Activated CD8-positive, alpha-beta memory T cell treated with anti-CD3 and anti-CD28 coated beads, Interleukin-2, amount 10 ng/mL, durations not matched to agents 7 days and 5 days (primary cell): ENCODE results near the gene TXNRD1. TPM values are rescaled to one million over a fixed set of nuclear protein-coding genes. Genes with fewer than 3 reads are reported as not detected.

ENCODE experiments used
- ATAC-seq: fragments of 150-1000 bp; cut with Tn5 transposase; one replicate; pipeline ENCODE4 v1.10.0; 2021; ENCODE audit warnings: moderate library complexity
- CTCF ChIA-PET: fragments of 350-600 bp; sonication (Branson Sonifier 250); formaldehyde crosslinking; loops from one replicate; lab custom pipeline; 2021; ENCODE audit warnings: antibody characterized with exemption; lab: Charles Lee
- DNase-seq: peaks from one replicate; pipeline ENCODE4 v3.0.0-alpha.2; 2020
- H3K27ac Mint-ChIP-seq: one replicate; pipeline ENCODE4 v1.8.0; 2021; ENCODE audit warnings: mild to moderate bottlenecking, mixed read lengths
- H3K27me3 Mint-ChIP-seq: one replicate; pipeline ENCODE4 v1.8.0; 2021; ENCODE audit warnings: mixed read lengths
- H3K36me3 Mint-ChIP-seq: one replicate; pipeline ENCODE4 v1.8.0; 2021; ENCODE audit warnings: mild to moderate bottlenecking, mixed read lengths
- H3K4me1 Mint-ChIP-seq: one replicate; pipeline ENCODE4 v1.8.0; 2021; ENCODE audit warnings: mixed read lengths
- H3K4me3 Mint-ChIP-seq: one replicate; pipeline ENCODE4 v1.8.0; 2021; ENCODE audit warnings: mild to moderate bottlenecking, moderate library complexity, mixed read lengths
- H3K9me3 Mint-ChIP-seq: one replicate; pipeline ENCODE4 v1.8.0; 2022; ENCODE audit warnings: low read depth, mixed read lengths
- total RNA-seq, 2 experiments: library from RNA; stranded (reverse); gene quantifications; one replicate each; pipeline ENCODE4 v1.2.3, GENCODE V29; 2021

Gene TXNRD1
- total RNA-seq, 2 experiments from 2014 or later: 109 to 118 TPM

DNA sequence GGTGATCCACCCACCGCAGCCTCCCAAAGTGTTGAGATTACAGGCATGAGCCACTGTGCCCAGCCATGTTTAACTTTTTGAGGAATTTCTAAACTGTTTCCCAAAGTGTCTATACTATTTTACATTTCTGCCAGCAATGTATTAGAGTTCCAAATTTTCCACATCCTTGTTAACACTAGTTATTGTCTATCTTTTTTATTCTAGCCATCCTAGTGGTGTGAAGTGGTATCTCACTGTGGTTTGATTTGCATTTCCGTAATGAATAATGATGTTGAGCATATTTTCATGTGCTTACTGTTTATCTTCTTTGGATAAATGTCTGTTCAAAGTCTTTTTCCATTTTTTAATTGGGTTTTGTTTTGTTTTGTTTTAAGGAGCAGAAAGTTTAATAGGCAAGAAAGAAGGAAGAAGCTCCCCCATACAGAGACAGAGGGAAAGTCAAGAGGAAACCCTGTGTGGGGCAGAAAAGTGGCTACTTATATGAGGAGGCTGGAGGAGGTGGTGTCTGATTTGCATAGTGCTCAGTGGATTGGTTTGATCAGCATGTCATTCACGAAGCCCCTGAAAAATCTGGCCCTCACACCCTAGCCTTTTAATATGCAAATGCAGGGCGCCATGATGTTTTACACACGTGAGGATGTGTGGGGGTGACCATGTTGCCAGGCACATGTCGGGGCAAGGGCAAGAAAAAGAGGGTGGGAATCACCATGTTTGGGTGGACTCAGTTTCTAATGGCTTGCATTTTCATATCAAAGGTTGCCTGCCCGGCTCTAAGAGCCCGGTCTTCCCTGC, 14.9 kb downstream of the TXNRD1 start:
- H3K4me1 Mint-ChIP-seq: no peaks in the 10 kb centered on the region
- CTCF ChIA-PET: no interaction called here
- H3K9me3 Mint-ChIP-seq: peaks cover 14% of the 10 kb centered on the region
- no peak overlapping the region for H3K4me3 Mint-ChIP-seq
- DNase-seq (no peak), ATAC-seq (no peak)
- H3K36me3 Mint-ChIP-seq: peaks cover 11% of the 10 kb centered on the region
- H3K27ac Mint-ChIP-seq: no peak overlapping the region
- peaks cover 13% of the 10 kb centered on the region for H3K27me3 Mint-ChIP-seq

DNA sequence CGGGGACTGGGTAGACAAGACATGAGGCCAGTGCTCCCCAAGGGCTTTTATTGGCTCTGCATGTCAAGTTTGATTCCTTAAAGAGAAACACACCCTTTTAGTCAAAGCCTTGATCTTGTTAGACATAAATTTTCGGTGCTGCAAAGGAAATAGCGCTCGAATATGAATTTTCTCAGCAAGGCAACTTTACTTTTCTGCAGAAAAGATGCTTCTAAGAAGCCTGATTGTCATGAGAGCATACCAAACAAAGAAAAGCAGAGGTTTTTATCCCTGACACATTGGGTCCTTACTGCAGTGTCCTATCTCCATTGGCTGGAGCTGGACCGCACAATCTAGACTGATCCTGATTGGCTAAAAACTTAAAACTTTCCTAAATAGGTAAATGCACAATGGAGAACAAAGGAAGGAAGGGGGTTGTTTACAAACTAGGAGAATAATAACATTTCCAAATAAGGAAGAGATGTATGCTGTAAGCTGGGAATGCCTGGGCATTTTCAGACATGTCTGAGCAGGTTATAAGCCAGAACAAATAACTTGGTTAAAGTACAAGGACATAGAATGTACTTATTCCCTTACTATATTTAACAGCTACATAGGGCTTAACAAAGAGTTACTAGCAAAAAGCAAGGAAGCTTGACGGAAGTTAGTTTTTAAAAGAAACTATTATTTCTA, 17.2 kb downstream of the TXNRD1 start:
- no peak overlapping the region for H3K27ac Mint-ChIP-seq
- peaks cover 13% of the 10 kb centered on the region for H3K27me3 Mint-ChIP-seq
- H3K36me3 Mint-ChIP-seq: peaks cover 12% of the 10 kb centered on the region
- DNase-seq (no peak), ATAC-seq (no peak)
- no peaks in the 10 kb centered on the region for H3K4me1 Mint-ChIP-seq
- CTCF ChIA-PET: no interaction called here
- H3K9me3 Mint-ChIP-seq: peaks cover 14% of the 10 kb centered on the region
- no peak overlapping the region for H3K4me3 Mint-ChIP-seq

DNA sequence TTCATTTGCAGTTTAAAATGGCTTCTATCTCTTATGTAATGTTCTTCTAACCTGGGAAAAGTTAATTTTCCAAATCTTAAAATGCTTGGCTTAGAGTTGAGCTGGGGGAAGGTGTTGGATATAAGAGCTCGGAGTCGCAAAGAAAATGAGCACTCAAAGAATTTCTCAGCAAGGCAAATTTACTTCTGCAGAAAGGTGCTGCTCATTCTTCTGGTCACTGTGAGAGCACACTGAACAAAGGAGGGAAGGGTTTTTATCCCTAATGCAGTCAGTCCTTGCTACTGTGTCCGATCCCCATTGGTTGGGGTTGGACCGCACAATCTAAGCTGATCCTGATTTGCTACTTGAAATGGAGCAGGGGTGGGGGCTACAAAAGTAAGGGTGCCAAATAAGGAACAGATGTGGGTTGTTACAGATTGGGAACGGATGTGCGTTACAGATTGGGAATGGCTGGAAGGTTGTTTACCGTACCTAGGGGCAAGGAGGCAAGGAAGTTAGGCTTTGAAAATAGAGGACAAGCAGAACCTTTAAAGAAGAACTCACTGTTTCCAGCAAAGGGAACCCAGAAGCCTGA, 19.4 kb downstream of the TXNRD1 start:
- DNase-seq (no peak), ATAC-seq (no peak)
- Mint-ChIP-seq H3K4me3 (no peak overlapping the region), H3K27me3 (peaks cover 15% of the 10 kb centered on the region), H3K27ac (no peak overlapping the region), H3K36me3 (peaks cover 12% of the 10 kb centered on the region), H3K9me3 (peaks cover 14% of the 10 kb centered on the region), H3K4me1 (no peaks in the 10 kb centered on the region)
- CTCF ChIA-PET: no interaction called here

DNA sequence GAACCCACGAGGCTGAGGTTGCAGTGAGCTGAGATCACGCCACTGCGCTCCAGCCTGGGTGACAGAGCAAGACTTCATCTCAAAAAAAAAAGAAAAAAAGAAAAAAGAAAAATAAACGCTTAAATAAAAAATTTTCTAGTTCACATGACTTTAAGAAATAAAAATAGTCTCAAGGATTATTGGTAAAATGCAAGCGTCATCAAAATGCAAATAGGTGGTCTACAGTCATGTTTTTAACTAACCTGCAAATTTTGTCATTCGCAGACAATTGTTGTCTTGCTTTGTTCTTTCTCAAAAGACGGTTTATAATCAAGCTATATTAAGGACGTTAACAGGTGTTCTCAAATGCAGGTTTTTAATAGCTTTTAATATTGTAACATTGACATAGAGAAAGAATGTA, 22.4 kb downstream of the TXNRD1 start:
- Mint-ChIP-seq H3K9me3 (peaks cover 9% of the 10 kb centered on the region), H3K27me3 (peaks cover 4% of the 10 kb centered on the region), H3K4me1 (no peaks in the 10 kb centered on the region), H3K4me3 (no peak overlapping the region), H3K27ac (no peak overlapping the region), H3K36me3 (peaks cover 10% of the 10 kb centered on the region)
- ATAC-seq: no peak
- DNase-seq: no peak
- CTCF ChIA-PET: interaction anchor here (1.3 kb wide), 1 partner anchor 14 kb away, joined by 3 read pairs; no protein-coding TSS in a partner anchor

DNA sequence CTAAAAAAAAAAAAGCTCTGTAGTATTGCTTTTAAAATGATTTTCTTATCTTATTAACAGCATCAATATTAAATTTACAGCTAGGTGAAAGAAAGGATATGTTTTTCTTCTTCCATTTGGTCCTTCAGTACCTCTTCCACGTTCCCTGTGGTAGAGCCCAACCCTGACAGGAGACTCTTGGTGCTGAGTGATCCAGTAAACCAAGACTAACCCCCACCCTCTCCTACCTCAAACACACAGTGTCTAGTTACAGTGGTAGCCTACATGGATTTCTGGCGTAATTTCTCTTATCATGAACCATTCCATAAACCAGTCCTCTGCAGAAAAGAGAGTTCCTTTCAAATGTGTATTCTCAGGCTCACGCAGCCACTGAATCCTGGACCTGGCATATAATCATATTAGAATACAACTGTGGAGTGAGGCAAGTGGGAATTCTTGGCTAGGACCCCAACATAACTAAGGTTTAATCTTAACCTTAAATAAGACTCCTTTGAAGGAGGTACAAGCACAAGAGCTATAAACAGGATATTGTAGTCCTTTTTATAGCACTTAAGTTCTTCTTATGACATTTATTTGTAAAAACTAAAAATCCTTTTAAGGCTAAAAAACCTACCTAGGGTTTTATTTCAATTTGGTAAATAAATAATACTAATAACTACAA, 27.1 kb downstream of the TXNRD1 start:
- H3K4me1 Mint-ChIP-seq: no peaks in the 10 kb centered on the region
- CTCF ChIA-PET: interaction anchor here (0.5 to 1.3 kb wide), 2 partner anchors 16 to 287 kb away, joined by 3 read pairs; no protein-coding TSS in a partner anchor
- H3K4me3 Mint-ChIP-seq: no peak overlapping the region
- DNase-seq (no peak), ATAC-seq (no peak)
- H3K27me3 Mint-ChIP-seq: peaks cover 13% of the 10 kb centered on the region
- H3K27ac Mint-ChIP-seq: no peak overlapping the region
- no peaks in the 10 kb centered on the region for H3K36me3 Mint-ChIP-seq
- no peaks in the 10 kb centered on the region for H3K9me3 Mint-ChIP-seq

DNA sequence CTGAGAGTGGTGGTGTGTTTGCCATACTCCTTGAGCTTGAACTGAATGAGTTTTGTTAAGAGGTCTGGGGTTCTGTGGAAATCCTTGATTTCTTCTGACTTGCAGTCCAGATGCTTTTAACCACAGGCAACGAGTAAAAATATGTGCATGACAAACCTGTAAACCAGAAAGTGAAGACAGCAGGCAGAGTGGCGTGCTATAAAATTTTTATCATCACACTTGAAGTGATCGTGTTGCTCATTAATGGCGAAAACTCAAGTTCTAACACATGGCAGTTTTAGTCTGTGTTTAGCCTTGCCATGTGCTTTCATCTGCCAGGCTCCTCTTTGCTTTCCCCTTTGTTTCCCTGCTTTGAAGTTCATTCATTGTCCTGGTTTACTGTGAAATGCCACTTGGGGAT, 28.0 kb downstream of the TXNRD1 start:
- Mint-ChIP-seq H3K9me3 (no peaks in the 10 kb centered on the region), H3K4me3 (no peak overlapping the region), H3K27ac (no peak overlapping the region), H3K4me1 (no peaks in the 10 kb centered on the region), H3K27me3 (peaks cover 13% of the 10 kb centered on the region), H3K36me3 (no peaks in the 10 kb centered on the region)
- ATAC-seq: no peak
- CTCF ChIA-PET: interaction anchor here (1.3 kb wide), 1 partner anchor 17 kb away, joined by 3 read pairs; no protein-coding TSS in a partner anchor
- no peak for DNase-seq

DNA sequence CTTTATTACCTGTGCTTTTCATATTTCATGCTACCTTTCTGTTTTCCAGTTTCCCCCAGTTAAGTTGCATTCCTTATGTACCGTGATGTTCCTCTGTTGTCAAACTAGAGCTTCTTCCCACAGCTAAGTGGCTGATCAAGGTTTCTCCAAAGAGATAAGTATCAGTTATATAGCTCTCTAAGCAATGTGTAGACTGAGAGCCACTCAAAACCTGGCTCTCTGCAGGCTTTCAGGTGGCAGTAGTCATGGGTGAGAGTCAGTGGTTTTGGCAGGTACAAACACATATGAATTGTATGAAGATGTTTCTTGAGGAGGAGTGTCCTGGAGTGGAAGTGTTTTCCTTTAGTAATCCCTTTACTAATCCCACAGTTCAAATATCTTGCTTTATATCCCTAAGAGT, 28.4 kb downstream of the TXNRD1 start:
- CTCF ChIA-PET: interaction anchor here (1.3 kb wide), 1 partner anchor 18 kb away, joined by 3 read pairs; no protein-coding TSS in a partner anchor
- Mint-ChIP-seq H3K27me3 (peaks cover 13% of the 10 kb centered on the region), H3K27ac (no peak overlapping the region), H3K4me3 (no peak overlapping the region), H3K36me3 (no peaks in the 10 kb centered on the region), H3K4me1 (no peaks in the 10 kb centered on the region), H3K9me3 (no peaks in the 10 kb centered on the region)
- ATAC-seq (no peak), DNase-seq (no peak)

DNA sequence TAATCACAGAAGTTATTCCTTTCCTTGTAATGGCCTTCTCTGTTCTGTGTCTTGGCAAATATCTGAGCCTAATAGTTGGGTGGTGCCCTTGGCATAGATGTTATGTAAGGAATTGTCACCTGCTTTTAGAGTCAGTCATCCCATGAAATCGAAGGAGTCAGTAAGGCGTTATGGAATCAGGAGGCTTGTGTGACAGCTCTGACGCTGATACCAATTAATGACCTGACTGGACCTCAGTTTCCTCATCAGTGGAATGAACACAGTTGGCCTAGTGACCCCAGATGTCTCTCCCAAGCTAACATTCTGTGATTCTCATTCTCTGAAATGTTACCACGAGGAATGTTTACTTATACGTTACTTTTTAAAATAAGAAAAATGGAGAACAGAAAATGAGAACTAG, 32.1 kb downstream of the TXNRD1 start:
- CTCF ChIA-PET: no interaction called here
- H3K9me3 Mint-ChIP-seq: no peaks in the 10 kb centered on the region
- no peaks in the 10 kb centered on the region for H3K36me3 Mint-ChIP-seq

DNA sequence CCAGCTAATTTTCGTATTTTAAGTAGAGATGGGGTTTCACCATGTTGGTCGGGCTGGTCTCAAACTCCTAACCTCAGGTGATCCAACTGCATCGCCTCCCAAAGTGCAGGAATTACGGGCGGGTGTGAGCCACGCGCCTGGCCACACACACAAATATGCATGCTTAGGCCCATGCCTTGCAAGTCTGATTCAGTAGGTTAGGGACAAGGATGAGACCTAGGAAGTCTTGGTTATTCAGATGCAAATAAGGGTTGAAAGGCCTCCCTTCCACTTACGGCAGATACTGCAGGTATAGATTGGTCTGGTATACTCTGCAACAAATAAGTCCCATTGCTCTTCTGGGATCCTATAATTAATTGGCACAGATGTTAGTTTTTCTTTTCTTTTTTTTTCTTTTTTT, 32.9 kb downstream of the TXNRD1 start:
- Mint-ChIP-seq H3K36me3 (no peaks in the 10 kb centered on the region), H3K4me1 (no peaks in the 10 kb centered on the region)

More for the DNA sequence above, 32.1 kb downstream of the TXNRD1 start:
- DNase-seq: no peak
- H3K27ac Mint-ChIP-seq: no peak overlapping the region
- no peak overlapping the region for H3K4me3 Mint-ChIP-seq
- no peaks in the 10 kb centered on the region for H3K4me1 Mint-ChIP-seq
- ATAC-seq: no peak
- H3K27me3 Mint-ChIP-seq: peaks cover 9% of the 10 kb centered on the region

DNA sequence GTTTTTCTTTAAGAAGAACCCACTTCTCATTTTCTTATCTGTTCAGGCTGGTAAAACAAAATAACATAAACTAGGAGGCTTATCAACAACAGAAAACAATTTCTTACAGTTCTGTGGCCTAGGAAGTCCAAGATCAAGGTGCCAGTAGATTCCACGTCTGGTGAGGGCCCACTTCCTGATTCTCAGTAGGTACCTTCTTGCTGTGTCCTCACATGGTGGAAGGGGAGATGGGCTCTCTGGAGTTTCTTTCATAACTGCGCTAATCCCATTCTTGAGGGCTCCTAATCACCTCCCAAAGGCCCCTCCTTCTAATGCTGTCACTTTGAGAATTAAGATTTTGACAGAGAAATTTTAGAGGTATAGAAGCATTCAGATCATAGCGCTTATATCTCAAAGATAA, 33.4 kb downstream of the TXNRD1 start:
- CTCF ChIA-PET: no interaction called here
- H3K27ac Mint-ChIP-seq: no peak overlapping the region
- H3K4me1 Mint-ChIP-seq: no peaks in the 10 kb centered on the region
- no peak overlapping the region for H3K4me3 Mint-ChIP-seq
- no peaks in the 10 kb centered on the region for H3K36me3 Mint-ChIP-seq
- H3K27me3 Mint-ChIP-seq: peaks cover 3% of the 10 kb centered on the region
- no peaks in the 10 kb centered on the region for H3K9me3 Mint-ChIP-seq
- ATAC-seq: no peak
- DNase-seq: no peak

More for the DNA sequence above, 32.9 kb downstream of the TXNRD1 start:
- no peak for DNase-seq
- Mint-ChIP-seq H3K27ac (no peak overlapping the region), H3K27me3 (peaks cover 9% of the 10 kb centered on the region), H3K4me3 (no peak overlapping the region), H3K9me3 (no peaks in the 10 kb centered on the region)
- no peak for ATAC-seq
- CTCF ChIA-PET: no interaction called here

DNA sequence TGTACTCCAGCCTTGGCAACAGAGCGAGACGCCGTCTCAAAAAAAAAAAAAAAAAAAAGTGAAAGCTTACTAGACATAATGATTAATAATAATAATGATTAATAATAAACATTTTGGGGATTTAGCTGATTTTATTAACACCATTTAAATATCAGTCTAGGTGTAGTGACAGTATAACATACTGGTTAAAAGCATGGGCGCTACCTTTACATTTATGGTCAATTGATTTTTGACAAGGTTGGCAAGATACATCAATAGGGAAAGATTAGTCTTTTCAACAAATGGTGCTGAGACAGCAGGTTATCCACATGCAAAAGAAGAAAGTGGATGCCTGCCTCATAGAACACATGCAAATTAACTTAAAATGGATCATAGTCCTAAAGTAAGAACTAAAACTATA, 34.3 kb downstream of the TXNRD1 start:
- CTCF ChIA-PET: no interaction called here
- H3K27me3 Mint-ChIP-seq: no peaks in the 10 kb centered on the region
- no peaks in the 10 kb centered on the region for H3K36me3 Mint-ChIP-seq
- no peaks in the 10 kb centered on the region for H3K9me3 Mint-ChIP-seq
- no peak for DNase-seq
- ATAC-seq: no peak
- H3K4me1 Mint-ChIP-seq: no peaks in the 10 kb centered on the region
- H3K27ac Mint-ChIP-seq: no peak overlapping the region
- H3K4me3 Mint-ChIP-seq: no peak overlapping the region

DNA sequence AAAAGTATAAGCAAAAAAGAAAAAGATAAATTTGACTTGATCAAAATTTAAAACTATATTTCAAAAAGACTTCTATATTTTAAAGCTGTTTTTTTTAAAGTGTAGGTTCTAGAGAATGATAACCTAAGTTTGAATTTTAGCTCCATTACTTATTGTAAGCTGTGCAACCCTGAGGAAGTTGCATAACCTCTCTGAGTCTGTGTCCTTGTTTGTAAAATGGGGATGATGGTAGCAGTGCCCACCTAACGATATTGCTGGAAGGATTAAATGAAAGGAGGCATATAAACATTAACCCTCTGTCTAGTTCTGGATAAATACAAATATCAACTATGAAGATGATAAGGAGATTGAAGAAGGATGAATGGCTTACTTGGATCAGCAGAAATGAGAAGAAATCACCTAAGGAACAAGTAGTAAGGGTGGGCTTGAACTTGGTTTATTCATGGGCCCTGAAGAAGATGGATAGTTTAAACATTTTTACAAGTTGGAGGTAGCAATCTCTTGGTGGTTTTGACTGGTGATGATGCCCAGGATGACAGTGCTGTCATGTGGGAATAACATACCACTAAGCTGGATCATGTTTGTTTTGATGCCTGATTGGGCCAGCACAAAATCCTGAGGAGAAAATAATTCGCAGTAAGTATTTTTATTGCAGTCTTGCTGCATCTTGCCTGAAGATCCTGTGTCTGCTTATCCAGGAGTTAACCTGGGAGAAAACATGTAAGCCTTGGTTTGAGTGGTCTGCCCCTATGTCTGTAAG, 35.0 kb downstream of the TXNRD1 start:
- Mint-ChIP-seq H3K36me3 (no peaks in the 10 kb centered on the region), H3K4me1 (no peaks in the 10 kb centered on the region), H3K4me3 (no peak overlapping the region), H3K9me3 (no peaks in the 10 kb centered on the region), H3K27me3 (peaks cover 4% of the 10 kb centered on the region), H3K27ac (no peak overlapping the region)
- no peak for DNase-seq
- no peak for ATAC-seq
- CTCF ChIA-PET: no interaction called here
